Ramos (cell line): Measurements from ENCODE around the gene EIF1B.
"Not testable (repeated sequence)": the region's sequence is repeated elsewhere in the genome, so short reads cannot be mapped to it uniquely, and the experiment has no call there.

Source experiments
- in situ Hi-C: fragments of 300-500 bp; cut with MboI; formaldehyde crosslinking; loops from one replicate; pipeline ENCODE4 v1.14.3; 2022; ENCODE audit warnings: low sequenced_read_pairs; ENCODE audit not compliant: unreplicated experiment

EIF1B gene

DNA sequence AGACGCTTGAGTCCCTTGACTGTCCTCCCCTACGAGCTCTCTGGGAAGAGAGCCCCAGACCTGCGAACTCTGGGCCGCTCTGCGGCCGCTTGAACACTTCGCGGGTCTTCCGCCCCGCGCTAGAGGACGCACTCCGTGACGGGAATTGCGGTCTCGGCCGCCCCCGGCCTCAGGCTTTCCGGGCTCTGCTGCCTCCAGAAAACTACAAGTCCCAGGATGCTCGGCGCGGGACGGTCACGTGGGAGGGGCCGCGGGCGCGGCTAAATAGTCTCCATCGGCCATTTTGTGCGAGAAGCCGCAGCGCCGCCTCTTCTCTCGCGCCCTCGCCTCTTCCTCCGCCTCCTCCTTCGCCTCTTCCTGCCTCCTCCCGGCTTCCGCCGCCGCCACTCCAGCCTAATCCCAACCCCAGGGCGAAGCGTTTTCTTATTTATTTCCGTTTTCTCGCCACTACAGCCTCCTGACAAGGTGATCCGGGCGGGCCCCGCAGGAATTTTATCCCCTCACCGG is at the start of gene EIF1B:
Gene EIF1B, plus strand, starts transcription at position 290 of the 507 bp plus-strand sequence. CDS start 235 bp downstream, outside the sequence.
- in situ Hi-C loops = no loop called here

DNA sequence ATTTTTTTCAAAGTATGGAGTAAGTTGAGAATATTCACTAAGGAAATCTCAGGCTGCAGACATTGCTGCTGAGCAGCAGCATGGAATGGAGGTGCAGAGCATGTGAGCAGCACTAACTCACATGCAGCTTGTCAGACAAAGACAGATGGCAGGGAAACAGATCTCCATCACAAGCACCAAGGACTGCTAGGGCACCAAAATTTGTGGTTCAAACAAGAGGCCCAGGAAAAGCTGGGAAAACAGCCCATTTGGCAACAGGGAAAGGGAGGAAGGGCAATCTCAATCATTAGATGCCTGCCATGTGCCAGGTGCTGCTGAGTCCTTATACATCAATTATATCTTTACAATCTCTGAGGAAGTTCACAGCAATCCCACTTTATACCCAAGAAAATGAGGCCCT is 47.2 kb upstream of the EIF1B start:
- in situ Hi-C loops = no loop called here

DNA sequence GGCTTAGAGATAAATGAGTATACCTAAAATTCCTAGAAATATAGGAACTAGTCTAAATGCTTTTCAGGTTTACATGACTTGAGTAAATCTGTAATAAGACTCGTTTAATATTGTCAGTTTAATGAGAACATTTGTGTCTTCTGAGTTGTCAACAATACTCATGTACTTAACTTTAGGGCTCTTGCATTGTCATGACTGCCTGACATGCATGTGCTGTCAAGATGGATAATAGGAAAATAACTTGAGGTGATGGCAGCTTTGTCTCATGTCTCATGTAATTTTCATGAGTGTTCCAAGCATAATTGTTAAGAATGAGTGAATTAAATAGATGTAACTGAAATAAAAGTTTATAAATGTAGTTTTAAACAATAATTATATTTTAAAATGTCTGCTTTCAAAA is 45.1 kb upstream of the EIF1B start:
- in situ Hi-C loops = no loop called here

DNA sequence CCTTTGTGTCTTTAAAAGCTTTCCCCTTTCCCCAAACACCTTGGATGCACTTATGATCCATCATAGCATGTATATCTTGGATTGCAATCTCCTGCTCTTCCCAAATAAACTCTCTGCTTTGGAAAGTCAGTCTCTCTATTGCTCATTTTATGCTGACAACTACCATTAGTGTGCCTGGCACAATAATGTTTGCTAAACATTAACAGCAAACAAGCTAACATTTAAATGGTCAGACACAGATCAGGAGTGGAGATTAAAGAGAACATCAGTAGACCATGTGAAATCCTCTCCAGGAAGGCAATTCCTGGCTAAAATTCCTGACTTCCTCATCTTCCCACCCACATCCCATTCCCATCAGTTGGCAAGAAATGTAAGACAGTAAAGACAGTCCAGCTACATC is 44.3 kb upstream of the EIF1B start:
- in situ Hi-C loops = no loop called here

DNA sequence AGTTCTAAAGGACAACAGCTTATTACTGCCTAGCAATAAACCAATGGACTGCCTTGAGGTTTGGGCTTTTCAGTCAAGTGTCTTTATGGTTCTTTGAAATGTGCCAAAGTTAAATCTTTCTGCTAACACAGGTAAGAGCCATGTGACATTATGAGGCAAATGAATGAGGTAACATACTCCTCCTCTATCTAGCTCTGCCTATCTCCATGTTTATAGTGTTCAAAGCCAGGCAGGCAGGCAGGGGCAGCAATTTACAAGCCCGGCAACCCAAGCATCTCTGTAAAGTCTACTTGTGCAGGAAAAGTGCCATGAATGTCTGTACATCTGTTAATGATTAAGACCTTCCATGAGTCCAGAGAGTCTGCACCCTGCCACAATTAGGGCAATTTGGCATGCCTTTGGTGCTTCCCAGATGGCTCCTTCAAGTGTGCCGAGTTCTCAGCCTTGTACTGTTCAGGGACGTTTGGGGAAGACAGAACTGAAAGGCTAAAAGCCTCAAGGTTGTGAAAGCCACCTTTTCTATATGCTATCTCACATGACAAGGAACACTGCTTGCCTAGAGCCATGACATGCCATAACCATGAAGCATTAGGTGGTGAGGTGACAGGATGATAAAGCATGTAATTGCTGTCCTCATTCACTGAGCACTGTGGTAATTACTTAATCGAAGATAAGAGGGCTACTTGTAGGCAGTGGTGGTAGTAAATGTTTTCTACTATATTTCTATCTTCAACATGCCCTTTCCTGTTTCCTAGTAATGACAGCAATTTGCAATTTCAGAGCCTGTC is 41.4 kb upstream of the EIF1B start:
- in situ Hi-C loops = no loop called here

DNA sequence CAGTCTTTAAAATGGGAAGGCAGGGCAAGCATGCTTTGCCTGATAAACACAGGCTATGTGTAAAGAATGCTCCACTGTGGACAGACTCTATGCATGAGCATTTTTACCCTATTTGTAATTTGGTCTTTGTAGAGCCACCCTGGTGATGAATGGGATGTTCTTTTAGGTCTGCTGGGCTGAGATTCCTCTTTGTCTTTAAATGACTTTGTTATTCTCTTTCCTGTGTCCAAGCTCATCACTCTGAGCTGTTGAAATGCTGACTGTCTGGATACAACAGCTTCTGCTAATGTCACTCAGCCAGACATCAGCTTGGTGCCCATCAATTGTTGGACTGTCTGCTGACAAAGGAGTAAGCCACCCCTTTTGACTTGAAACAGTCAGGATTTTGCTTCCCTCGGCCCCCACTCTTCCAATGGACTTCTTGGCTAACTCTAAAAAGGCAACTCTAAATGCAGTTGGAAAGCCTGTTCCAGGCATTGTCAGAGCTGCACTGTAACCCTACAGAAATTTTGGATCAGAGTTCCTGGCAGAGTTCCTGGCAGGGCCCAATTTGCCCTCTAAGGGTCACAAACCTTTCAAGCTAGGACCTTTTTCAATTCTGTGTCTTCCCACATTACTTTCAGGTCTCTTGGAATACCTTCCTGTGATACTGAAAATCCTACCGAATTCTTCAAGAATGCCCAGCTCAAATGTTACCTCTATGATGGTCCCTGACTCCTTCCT is 40.5 kb upstream of the EIF1B start:
- in situ Hi-C loops = no loop called here

DNA sequence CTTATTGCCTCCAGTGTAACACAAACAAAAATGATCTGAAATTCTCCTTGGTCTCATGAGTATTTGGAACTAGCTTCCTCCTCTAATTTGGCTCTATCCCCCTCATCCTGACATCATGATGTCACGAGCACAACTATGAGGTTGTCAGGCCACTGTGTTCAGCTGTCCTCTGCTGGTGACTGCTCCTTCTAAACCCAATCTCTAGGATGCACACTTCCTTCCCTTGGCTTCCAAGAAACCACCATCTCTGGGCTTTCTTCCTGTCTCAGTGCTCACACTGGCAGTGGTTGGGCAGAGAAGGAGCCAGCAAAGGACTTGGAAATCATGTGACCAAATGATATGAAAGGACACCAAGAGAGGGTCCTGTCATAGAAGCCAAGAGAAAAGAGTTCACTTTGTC is 30.7 kb upstream of the EIF1B start:
- in situ Hi-C loops = no loop called here

DNA sequence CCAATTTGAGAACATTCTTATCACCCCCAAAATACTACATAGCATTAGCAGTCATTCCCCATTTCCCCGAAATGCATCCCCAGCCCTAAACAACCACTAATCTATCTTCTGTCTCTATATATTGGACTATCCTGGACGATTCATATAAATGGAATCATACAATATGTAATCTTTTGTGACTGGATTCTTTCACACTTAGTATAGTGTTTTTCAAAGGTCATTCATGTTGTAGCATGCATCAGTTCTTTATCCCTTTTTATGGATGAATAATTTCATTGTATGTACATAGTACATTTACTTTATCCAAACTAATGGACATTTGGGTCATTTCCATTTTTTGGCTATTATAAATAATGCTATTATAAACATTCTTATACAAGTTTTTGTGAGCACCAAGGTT is 27.5 kb upstream of the EIF1B start:
- in situ Hi-C loops = no loop called here

DNA sequence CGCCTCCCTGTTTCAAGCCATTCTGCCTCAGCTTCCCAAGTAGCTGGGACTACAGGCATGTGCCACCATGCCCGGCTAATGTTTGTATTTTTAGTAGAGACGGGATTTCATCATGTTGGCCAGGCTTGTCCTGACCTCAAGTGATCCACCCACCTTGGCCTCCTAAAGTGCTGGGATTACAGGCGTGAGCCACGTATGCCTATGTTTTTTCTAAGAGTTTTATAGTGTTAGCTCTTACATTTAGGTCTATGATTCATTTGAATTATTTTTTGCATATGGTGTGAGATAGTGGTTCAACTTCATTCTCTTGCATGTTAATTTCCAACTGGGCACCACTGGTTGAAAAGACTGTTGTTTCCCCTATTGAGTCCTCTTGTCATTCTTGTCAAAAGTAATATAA is 26.4 kb upstream of the EIF1B start:
- in situ Hi-C loops = not testable (repeated sequence)

DNA sequence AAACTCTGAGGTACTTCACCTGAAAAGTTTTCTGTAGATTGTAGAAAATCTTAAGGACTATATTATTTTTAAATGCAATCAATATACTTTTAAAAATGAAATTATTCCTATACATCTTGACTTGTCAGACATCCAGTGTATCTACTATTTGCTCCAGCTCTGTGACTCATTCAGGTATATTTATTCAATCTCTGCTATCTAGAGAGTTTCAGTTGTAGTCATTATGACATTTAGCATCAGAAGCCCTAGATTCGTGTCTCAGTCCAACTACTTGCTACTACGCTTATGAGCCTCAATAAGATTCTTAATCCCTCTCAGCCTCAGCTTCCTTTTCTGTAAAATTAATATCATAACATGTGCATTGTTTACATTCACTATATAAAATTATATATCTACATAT is 22.3 kb upstream of the EIF1B start:
- in situ Hi-C loops = no loop called here

DNA sequence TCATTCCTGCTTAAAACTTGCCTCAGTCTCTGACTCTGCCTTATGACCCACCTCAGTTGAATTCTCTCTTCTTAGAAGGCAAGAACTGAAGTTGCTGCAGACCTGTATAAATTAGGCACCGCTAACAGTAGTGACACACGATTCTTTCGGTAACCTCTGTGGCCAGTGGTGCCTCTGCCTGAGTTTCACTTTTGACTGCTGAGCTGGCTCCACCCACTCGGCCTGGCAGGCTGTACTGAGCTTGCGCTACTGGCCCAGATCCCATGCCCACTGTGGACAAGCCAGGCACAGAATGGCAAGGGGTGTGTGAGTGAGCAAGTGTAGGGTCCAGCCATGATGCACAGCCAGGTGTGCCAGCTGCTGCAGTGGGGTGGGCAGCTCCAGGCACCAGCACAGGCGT is 19.1 kb upstream of the EIF1B start:
- in situ Hi-C loops = no loop called here

DNA sequence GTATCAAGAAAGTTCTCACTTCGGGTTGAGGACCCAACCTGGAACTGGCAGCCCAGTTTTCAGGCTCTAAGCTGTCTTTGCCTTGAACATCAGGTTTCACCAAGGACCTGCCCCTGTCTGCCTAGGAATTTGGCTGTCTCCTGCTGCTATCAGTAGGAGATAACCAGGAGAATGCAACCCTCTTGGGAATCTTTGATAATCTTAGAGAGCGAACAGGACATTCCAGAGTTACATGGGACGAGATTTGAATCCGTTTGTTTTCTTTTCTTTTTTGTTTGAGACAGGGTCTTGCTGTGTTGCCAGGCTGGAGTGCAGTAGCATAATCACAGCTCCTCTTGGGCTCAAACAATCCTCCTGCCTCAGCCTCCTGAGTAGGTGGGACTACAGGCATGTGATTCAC is 18.0 kb upstream of the EIF1B start:
- in situ Hi-C loops = no loop called here

DNA sequence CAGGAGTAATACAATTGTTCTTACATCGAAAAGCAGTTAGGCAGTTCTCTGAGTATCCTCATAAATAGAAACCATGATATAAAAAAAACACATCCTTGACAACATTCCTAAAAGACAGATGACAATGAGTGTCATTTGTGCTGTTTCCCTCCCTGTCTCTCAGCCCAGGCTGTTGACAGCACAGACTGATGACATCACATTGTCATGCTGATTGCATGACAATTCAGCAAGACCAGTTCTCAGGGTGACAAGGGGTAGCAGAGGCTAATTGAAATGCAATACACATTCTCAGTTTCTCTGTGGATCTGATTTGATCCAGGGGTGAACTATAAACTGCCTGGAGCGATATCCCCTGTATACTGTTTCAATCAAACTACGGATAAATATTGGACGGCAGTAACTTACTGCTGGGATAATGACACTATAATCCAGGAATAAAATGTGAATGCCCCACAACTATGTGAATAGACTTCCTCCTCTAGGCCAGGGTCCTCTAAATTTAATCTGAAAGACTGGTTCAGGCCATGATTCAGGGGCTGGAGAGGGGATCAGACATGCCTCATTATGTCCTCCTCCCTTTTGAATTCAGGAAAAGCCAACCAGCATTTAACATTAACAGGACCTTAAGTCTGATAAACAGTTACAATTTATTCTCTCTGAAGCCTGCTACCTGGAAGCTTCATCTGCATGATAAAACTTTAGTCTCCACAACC is 16.7 kb upstream of the EIF1B start:
- in situ Hi-C loops = no loop called here

DNA sequence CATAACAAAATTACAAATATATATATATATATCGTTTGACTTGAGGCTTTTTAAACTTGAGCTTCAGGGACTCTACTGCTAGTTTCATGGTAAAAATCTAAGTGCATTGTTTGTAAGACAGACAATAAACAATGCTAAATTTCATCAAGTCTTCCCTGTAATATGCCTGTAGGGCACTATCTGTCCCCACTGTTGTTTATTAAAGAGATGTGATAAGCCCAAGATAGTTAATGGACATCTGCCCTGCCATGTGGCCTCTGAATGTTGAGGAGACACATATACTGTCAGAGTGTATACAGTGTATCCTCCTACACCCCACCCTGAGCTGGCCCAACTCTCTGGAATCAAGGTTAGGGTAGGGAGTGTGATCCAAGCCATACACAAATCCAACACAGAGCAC is 15.1 kb upstream of the EIF1B start:
- in situ Hi-C loops = no loop called here

DNA sequence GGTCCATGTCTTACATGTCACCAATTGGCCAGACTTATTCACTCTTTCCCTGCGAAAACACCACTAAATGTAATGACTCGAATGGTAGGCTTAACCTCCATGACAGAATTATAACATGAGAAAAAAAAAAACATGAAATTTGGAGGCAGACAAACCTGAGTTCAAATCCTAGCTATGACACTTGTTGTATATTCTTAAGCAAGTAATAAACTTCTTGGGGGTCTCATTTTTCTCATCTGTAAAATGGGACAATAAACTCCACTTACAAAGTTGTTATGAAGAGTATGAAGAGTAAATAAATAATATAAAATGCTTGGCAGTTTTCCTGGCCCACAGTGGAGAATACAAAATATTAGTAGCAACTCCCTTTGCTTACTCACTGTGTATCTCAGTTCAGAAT is 11.4 kb upstream of the EIF1B start:
- in situ Hi-C loops = no loop called here

DNA sequence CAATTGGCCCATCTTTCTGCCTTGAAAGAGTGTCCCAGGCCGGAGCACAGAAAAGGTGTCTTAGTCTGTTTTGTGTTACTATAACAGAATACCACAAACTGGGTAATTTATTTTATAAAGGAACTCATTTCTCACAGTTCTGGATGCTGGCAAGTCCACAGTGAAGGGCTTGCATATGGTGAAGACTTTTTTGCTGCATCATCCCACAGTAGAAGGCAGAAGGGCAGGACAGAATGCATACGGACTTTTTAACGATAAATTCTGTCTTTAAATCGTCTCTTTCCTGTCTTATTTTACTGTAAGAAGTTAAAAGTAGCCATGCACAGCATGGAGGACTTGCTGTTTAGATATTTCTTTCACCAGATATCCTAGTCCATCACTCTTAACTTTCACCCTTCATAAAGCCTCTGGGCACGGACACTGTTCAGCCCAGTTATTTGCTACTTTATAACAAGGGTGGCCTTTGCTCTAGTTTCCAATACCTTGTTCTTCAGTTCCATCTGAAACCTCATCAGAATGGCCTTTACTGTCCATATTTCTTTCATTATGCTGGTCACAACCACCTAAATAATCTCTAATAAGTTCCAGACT is 10.3 kb upstream of the EIF1B start:
- in situ Hi-C loops = no loop called here

DNA sequence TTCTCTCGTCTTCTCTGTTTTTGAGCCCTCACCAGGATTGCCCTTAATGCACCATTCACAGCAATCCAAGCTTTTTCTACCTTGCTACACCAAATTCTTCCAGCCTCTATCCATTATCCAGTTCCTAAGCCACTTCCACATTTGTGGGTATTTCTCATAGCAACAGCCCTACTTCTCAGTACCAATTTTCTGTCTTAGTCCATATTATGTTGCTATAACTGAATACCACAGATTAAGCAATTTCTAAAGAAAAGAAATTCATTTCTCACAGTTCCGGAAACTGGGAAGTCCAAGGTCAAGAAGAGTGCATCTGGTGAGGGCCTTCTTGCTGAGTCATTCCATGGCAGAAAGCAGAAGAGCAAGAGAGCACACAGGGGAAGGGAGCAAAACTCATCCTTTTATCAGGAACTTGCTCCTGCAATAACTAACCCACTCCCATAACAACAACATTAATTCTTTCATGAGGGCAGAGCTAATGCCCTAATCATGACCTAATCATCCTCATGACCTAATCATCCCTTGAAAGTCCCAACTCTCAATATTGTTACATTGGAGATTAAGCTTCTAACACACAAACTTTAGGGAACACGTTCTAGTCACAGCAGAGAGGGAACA is 9.7 kb upstream of the EIF1B start:
- in situ Hi-C loops = no loop called here

DNA sequence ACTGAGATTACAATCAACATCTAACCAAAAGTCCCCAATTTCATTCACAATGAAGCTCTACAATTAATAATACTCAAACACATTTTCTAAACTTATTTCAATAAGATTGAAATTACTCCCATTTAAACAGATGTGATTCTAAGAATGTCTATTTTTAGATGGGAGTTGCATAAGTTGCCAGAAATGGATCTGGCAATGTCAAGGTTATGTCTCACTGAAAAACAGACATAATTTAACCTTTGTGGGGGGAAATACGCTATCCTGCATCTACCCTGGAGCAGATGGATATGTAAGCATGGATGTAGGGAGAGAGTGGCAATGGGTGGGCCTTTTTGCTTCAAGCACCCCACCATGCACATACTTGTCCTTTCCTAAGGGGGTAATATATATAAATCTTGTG is 6.7 kb upstream of the EIF1B start:
- in situ Hi-C loops = no loop called here

DNA sequence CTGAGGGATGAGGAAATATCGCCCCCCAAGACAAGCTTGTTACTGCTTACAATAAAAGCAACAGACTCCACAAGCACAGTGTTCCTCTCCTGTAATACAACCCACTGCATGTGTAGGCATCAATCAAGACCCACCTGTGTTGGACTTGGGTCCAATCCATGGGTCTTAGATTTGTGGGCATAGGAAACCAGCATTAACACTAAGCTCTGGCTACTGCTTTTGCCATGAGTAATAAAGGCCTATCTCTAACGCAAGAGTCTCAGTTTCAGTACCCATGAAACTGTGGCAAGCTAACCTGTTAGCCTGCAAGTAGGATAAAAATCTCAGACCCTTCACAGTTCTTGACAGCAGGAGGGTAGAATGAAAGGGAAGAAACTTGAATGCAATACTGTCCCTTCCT is 5.2 kb upstream of the EIF1B start:
- in situ Hi-C loops = no loop called here

DNA sequence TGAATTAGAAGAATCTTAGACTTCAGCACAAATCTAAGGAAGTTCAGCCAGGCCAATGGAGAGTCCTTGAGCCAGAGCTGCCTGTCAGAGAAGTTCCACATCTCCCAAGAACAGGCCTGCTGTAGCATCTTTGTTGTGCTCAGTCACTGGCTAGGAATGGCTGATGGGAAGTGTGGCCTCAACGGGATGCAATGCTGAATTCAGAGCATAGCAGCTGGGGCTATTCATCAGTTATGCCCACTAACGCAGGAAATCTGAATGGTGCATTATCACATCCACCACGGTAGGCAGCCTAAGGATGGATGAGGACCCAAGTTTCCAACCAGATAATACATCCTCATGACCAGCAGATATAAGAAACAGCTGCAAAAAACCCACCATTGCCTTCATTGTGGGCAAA is 3.2 kb upstream of the EIF1B start:
- in situ Hi-C loops = no loop called here
